AG04449 (cell line): ENCODE data around the gene KCP.
A peak's percentile ranks its signal among the peaks of the same experiment; 100 is the strongest.

ENCODE experiments used
- CTCF ChIA-PET: fragments of 350-600 bp; formaldehyde crosslinking; extraction: SDS; loops from one replicate; lab custom pipeline; 2021; ENCODE audit warnings: antibody characterized with exemption; lab: Yijun Ruan, JAX
- POLR2A ChIA-PET: fragments of 400-600, 350-600 bp; formaldehyde crosslinking; extraction: SDS; loops from one replicate; lab custom pipeline; 2020; ENCODE audit warnings: antibody characterized with exemption, inconsistent platforms; lab: Yijun Ruan, JAX
- DNase-seq: peaks from one replicate; pipeline ENCODE4 v3.0.0-alpha.2; 2010; ENCODE audit warnings: low read depth, low spot score
- H3K4me3 ChIP-seq: 2 replicates; pipeline ENCODE4 v1.5.1; 2011; ENCODE audit warnings: low read depth, mild to moderate bottlenecking, control low read depth, low read length
- CTCF ChIP-seq: IDR thresholded peaks from one replicate; pipeline ENCODE4 v1.5.1; 2011; ENCODE audit warnings: mild to moderate bottlenecking, moderate library complexity, low read length, control low read depth, inconsistent platforms; ENCODE audit not compliant: insufficient read depth; ENCODE audit errors: missing control alignments

Gene KCP

GRCh38 chr7:128867842-128868623 is 42.5 kb downstream of the KCP start:
- TF ChIP-seq CTCF = no peak
- no peak overlapping the region for H3K4me3 ChIP-seq
- no peak for DNase-seq

GRCh38 chr7:128867241-128867640 is 43.3 kb downstream of the KCP start:
- ChIA-PET CTCF (interaction anchor here (0.9 to 17.9 kb wide), 3 partner anchors 15 to 393 kb away, joined by 3 to 203 read pairs (median 5); no protein-coding TSS in a partner anchor), POLR2A (no interaction called here)
- no peak for TF ChIP-seq CTCF
- DNase-seq = no peak
- H3K4me3 ChIP-seq = no peak overlapping the region

More at GRCh38 chr7:128867842-128868623, 42.5 kb downstream of the KCP start:
- ChIA-PET POLR2A (no interaction called here), CTCF (interaction anchor here (0.9 to 17.9 kb wide), 3 partner anchors 15 to 394 kb away, joined by 3 to 203 read pairs (median 5); no protein-coding TSS in a partner anchor)

- no peak for DNase-seq
- ChIA-PET CTCF (interaction anchor here (17.9 kb wide), 1 partner anchor 16 kb away, joined by 203 read pairs; no protein-coding TSS in a partner anchor), POLR2A (no interaction called here)
- TF ChIP-seq CTCF = no peak
- no peak overlapping the region for H3K4me3 ChIP-seq
Observed at GRCh38 chr7:128865996-128866877, 44.3 kb downstream of the KCP start.

GRCh38 chr7:128865303-128865702 is 45.2 kb downstream of the KCP start:
- ChIA-PET CTCF (interaction anchor here (17.9 kb wide), 1 partner anchor 17 kb away, joined by 203 read pairs; no protein-coding TSS in a partner anchor), POLR2A (no interaction called here)
- DNase-seq = no peak
- no peak for TF ChIP-seq CTCF
- H3K4me3 ChIP-seq = no peak overlapping the region

- DNase-seq = no peak
- TF ChIP-seq CTCF = peak; percentile 58
- POLR2A ChIA-PET = interaction anchor here (0.5 to 2.7 kb wide), 6 partner anchors 20 to 205 kb away, joined by 3 to 20 read pairs (median 6); no protein-coding TSS in a partner anchor
- peak overlapping the region; percentile 85 for H3K4me3 ChIP-seq
- CTCF ChIA-PET = interaction anchor here (0.7 to 17.9 kb wide), 16 partner anchors 8 to 227 kb away, joined by 3 to 203 read pairs (median 4); no protein-coding TSS in a partner anchor
Observed at GRCh38 chr7:128863433-128863989, 47.0 kb downstream of the KCP start.
